ENCODE results near the gene CDK11A.
"Not testable (repeated sequence)": the region's sequence is repeated elsewhere in the genome, so short reads cannot be mapped to it uniquely, and the experiment has no call there.

Gene CDK11A

DNA sequence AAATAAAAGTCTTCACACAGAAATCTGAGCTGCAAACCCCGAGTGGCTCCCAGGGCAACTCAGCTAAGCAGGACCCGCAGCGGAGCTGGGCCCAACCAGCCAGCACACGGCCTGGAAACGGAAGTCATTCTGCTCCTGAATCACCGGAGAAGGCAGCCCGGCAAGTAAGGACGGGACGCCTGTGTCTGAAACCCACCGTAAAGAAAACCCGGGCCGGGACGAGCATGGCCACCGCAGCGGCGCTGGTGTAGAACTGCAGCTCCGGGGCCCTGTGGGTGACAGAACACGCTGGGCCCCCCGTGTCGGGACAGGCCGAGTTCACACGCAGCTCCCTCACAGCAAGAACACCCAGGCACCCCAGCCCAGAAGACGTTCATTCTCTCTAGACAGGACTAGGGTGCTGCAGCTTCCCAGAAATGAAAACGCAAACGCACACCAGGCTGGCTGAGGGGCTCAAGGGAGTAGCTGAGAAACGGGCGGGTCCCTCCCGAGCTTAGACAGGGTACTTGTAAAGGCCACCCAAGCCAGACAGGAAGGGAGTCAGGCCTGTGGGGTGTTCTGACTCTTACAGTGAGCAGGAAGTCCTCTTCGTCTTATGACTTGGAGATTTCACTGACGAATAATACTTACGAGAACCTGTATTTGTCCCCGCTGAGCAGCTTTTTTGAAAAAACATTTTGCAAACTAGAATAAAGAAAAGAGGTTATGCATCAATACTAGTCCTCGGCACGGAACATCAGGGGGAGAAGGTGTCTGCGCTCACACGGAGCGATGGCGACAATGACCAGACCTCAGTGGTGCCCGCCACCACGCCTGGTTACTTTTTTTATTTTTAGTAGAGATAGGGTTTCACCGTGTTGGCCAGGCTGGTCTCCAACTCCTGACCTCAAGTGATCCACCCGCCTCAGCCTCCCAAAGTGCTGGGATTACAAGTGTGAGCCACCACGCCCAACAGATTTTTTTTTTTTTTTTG is 54.4 kb downstream of the CDK11A start:
- TF ChIP-seq CTCF (conservative IDR thresholded peaks at IDR 0.05; ENCODE audit: low read depth, low read length): no peak
- no peak overlapping the region for H3K4me3 ChIP-seq (ENCODE audit: low read depth, low read length)
- DNase-seq (ENCODE audit: low read depth): no peak

GRCh38 chr1:1666526-1666925 is 57.6 kb downstream of the CDK11A start:
- TF ChIP-seq CTCF (conservative IDR thresholded peaks at IDR 0.05; ENCODE audit: low read depth, low read length): no peak
- no peak overlapping the region for H3K4me3 ChIP-seq (ENCODE audit: low read depth, low read length)
- DNase-seq (ENCODE audit: low read depth): no peak

- peak; percentile 59 for TF ChIP-seq CTCF (conservative IDR thresholded peaks at IDR 0.05; ENCODE audit: low read depth, low read length)
- H3K4me3 ChIP-seq (ENCODE audit: low read depth, low read length): no peak overlapping the region
- DNase-seq (ENCODE audit: low read depth): no peak
These were observed 58.3 kb downstream of the CDK11A start for GRCh38 chr1:1665815-1666251.

- DNase-seq (ENCODE audit: low read depth): no peak
- no peak overlapping the region for H3K4me3 ChIP-seq (ENCODE audit: low read depth, low read length)
- TF ChIP-seq CTCF (conservative IDR thresholded peaks at IDR 0.05; ENCODE audit: low read depth, low read length): no peak
These were observed 59.0 kb downstream of the CDK11A start for GRCh38 chr1:1664941-1665814.

DNA sequence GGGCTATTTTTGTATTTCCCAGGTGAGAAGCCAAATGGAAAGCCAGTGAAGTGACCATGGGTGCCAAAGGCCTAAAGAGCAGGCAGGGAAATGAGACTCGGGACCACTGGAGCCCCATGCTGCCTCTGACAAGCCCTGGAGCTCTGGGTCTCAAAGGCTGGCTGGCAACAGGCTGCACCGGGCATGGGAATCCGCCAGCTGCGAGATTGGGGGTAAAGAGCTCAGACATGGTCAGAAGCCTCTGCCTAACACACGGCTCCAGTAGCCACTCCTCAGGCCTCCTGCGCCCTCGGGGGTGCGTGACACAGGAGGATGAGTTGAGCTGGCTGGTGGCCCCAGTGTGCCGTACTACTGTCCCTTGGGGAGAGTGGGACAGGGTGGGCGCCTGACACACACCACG is 59.8 kb downstream of the CDK11A start:
- not testable (repeated sequence) for DNase-seq (ENCODE audit: low read depth); H3K4me3 ChIP-seq (ENCODE audit: low read depth, low read length)

DNA sequence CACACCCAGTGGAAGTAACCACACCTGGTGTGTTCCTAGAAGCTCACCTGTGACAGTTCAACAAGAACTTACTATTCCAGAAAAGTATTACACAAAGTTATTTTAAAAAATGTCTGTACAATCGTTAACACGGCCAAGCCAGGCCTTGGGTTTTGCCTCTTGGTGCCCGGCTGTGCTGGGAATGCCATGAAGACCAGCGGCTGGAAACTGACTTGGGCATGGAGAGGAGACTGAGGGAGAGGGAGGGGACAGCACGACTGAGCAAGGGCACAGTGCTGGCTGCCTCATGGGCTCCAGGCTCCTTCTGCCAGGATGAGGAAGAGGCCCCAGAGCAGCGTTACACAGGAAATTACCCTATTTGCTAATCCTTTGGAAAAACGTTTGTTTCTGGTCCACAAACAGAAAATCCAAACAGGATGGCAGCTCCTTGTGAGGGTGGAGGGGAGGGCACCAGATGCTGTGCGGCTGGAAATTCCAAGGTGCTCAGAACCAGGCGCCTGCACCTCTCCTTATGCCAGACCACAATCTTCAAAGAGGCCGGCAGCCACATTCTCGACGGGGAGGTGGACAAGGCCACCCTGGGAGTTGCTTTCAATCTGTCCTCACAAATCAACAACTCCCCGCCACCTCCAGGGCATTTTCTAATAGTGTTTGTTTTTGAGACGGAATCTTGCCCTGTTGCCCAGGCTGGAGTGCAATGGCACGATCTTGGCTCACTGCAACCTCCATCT is 61.2 kb downstream of the CDK11A start:
- DNase-seq (ENCODE audit: low read depth); H3K4me3 ChIP-seq (ENCODE audit: low read depth, low read length): not testable (repeated sequence)

GRCh38 chr1:1662392-1662791 is 61.8 kb downstream of the CDK11A start:
- DNase-seq (ENCODE audit: low read depth): peak; percentile 36
- H3K4me3 ChIP-seq (ENCODE audit: low read depth, low read length): not testable (repeated sequence)
